ENCODE results near the gene FAM3D.
"Not testable (repeated sequence)": the region's sequence is repeated elsewhere in the genome, so short reads cannot be mapped to it uniquely, and the experiment has no call there.

Gene FAM3D, protein sequence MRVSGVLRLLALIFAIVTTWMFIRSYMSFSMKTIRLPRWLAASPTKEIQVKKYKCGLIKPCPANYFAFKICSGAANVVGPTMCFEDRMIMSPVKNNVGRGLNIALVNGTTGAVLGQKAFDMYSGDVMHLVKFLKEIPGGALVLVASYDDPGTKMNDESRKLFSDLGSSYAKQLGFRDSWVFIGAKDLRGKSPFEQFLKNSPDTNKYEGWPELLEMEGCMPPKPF

DNA sequence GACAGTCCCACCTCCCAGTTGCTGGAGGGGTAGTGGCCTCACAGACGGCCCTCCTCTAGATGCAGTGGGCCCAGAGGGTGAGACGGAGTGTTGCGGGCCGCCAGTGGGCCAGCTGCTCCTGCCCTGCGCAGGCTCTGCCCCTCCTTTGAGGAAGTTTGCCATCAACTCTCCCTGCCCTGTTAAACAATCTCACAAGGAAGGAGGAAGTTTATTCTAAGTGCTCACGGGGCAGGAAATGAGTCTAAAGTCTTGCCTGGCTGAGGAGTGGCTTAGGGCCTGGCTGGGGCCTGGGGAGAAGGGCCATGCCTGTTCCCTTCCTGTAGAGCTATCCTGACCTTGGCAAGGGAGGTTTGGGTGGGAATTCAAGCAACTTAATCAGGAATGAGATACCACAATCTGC is at the start of gene FAM3D:
TSS of gene FAM3D (minus strand) at position 92 of the 400 bp plus-strand sequence. CDS start 11,211 bp downstream, outside the sequence.
- no peak for DNase-seq (ENCODE audit: low read depth in 2 of 3, low spot score in 1 of 3)

DNA sequence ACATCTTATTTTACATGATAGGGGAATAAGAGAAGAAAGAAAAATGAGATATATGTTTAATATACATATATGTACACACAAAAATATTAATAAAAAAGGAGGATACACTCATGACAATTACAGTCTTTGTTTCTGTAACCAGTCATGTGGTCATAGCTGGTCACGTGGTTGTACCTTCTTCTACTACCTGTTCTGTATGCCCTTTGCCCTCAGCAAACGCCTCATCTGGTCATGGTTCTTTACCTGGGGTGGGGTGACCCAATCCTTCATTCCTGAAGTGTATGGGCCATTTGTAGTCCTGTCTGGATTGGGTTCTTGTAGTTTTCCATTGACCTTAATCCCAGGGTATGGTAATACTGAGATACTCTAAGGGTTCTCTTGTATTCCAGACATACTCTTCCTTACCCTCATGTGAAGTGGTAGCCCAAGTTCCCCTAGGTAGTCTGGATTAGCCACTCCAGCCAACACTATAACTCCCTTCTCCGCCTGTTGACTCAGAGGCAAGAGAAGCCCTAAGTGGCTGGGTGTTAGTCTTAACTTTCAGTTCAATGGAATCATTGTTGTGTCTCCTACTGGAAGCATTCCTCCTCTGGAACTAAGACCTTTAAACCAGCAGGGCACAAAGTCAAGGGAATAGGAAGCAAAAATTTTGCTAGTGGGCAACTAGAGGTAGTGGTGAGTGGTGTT is 47.3 kb upstream of the FAM3D start:
- no peak for DNase-seq (ENCODE audit: low read depth in 2 of 3, low spot score in 1 of 3)

DNA sequence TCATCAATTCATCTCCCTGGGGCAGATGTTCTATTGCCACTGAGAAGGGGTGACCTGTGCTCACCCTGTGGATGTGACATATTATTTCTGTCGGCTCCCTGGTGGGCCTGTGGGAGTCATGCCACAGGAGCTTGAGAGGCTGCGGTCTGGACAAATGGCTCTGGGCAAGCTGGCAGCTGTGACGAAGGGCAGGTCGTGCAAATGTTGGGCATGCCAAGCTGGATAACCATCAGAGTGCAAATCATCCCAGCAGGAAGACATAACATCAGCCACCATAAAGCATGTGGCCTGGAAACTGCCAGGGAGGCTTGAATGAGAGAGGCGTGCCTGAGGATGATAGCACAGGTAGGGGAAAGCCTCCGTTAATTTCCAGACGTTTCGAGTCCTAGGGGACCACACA is 45.3 kb upstream of the FAM3D start:
- no peak for DNase-seq (ENCODE audit: low read depth in 2 of 3, low spot score in 1 of 3)

DNA sequence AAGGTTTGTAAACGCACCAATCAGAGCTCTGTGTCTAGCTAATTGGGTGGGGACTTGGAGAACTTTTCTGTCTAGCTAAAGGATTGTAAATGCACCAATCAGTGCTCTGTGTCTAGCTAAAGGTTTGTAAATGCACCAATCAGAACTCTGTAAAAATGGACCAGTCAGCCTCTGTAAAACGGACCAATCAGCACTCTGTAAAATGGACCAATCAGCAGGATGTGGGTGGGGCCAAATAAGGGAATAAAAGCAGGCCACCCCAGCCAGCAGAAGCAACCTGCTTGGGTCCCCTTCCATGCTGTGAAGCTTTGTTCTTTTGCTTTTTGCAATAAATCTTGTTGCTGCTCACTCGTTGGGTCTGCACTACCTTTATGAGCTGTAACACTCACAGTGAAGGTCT is 42.4 kb upstream of the FAM3D start:
- not testable (repeated sequence) for DNase-seq (ENCODE audit: low read depth in 2 of 3, low spot score in 1 of 3)

DNA sequence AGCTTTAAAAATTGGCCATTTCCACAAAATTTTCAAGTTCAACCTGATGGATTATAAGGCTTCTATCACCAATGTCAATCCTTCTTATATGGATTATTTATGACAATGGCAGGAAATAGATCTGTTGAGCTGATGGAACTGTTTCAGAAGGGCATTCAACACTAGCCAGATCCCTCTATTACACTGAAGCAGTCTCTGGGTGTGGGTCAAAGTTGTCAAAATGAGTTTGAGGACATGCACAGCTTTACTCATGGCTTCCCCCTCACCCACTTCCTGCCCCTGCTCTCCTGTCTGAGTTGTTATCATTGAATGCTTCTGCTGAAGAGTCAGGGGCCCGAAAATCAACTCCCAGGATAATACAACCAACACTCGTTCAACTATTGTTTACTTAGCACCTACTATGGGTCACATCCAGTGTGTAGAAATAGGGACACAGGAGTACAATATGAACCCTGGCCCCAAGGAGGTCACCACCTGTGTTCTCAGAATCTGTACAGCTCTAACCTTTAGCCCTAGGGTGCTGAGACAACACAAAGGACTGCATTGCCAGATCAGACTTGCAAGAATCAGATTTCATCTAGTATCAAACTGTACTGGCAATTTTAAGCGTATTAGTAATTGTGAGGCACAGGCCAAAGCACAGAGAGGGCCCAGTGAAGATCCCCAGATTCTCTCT is 41.7 kb upstream of the FAM3D start:
- DNase-seq (ENCODE audit: low read depth in 2 of 3, low spot score in 1 of 3) = no peak

DNA sequence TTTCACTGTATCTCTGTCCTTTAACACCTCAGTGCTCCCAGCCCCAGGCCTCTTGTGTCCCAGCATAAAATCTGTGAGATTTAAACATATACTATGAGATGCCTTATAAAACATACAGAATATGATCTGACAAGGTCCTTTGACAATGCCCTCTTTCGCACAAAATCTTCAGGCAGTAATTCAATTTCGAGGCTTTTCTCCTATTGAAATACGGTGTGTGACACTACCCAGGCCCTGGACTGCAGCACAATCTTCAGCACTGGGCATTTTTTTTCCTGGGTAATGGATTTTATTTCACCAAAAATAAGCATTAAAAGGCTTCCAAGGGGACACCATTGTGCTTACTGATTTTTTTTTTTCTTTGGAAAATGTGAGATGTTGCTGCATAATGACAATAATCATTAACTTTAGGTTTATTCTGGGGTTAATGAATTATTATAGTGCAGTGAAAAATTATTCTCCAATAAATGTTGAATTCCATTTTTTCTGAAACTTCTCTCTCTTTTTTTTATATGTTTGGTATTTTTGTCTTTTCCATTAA is 40.9 kb upstream of the FAM3D start:
- no peak for DNase-seq (ENCODE audit: low read depth in 2 of 3, low spot score in 1 of 3)

DNA sequence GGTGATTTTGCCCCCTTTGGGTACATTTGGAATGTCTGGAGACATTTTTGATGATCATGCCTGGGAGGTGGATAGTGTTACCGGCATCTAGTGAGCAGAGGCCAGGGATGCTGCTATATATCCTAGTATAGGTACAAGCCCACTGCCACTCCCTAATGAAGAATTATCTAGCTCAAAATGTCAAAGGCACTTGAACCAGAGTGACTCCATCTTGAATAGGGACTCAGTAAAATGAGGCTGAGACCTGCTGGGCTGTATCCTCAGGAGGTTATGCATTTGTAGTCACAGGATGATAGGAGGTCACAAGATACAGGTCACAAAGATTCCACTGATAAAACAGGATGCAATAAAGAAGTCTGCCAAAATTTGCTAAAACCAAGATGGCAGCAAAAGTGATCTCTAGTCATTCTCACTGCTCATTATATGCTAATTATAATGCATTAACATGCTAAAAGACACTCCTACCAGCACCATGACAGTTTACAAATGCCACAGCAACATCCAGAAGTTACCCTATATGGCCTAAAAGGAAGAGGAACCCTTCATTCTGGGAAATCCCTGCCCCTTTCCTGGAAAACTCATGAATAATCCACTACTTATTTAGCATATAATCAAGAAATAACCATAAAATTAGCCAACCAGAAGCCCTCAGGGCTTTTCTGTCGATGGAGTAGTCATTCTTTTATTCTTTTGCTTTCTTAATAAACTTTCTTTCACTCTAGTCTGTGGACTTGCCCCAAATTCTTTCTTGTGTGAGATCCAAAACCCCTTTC is 40.0 kb upstream of the FAM3D start:
- no peak for DNase-seq (ENCODE audit: low read depth in 2 of 3, low spot score in 1 of 3)

DNA sequence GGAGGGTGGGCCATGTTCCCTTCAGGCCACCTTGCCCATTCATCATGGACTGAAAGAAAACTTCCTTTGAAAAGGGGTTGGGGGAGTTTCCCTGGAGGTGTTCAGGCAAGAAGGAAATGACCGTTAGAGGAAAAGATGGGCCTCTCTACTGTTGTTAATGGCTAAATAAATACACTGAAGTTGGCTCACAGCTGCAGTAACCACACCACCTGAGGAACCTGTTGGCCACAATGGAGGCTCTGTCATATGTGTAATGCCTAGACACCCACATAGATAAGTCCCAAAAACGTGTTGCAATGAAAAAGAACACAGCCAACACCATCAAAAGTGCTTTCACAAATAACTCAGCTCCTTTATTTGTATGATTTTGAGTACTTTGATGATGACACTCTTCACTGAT is 38.2 kb upstream of the FAM3D start:
- DNase-seq (ENCODE audit: low read depth in 2 of 3, low spot score in 1 of 3) = no peak

DNA sequence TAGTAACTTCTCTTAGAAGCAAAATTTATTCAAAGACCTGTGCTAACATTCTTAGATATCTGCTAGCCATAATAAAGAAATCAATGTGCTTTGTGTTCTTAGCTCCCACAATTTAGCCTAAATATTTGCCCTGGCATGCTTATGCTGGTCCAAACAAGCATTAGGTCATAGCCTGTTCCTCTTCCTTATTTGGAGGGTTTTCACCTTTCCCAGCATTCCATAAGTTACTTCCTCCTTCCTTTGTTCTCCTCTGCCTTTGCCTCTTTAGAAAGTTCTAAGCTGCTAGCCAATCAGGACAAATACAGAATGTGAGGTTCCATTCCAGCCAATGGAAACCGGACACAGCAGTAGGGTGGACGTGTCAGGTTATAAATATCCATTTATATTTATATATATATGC is 37.7 kb upstream of the FAM3D start:
- DNase-seq (ENCODE audit: low read depth in 2 of 3, low spot score in 1 of 3) = not testable (repeated sequence)

DNA sequence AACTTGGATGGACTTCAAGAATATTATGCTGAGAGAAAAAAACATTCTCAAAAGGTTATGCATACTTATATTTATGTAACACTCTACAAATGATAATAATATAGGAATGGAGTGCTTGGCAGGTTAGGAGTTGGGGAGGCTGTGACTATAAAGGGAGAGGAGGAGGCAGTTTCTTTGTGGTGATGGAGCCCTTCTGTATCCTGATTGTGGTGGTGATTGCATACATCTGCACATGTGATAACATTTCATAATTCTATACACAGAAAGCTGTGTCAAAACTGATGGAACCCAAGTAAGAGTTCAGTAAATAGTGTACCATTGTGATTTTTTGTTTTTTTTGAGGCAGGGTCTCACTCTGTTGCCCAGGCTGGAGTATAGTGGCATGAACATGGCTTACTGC is 31.7 kb upstream of the FAM3D start:
- no peak for DNase-seq (ENCODE audit: low read depth in 2 of 3, low spot score in 1 of 3)

DNA sequence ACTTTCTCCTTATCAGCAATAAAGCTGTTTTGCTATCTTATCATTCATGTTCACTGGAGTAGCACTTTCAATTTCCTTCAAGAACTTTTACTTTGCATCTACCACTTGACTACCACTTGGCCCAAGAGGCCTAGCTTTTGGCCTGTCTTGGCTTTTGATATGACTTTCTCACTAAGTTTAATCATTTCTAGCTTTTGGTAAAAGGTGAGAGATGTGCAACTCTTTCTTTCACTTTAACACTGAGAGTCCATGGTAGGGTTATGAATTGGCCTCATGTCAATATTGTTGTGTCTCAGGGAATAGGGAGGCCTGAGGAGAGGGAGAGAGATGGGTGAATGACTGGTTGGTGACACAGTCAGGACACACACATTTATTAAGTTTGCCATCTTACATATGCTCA is 31.0 kb upstream of the FAM3D start:
- DNase-seq (ENCODE audit: low read depth in 2 of 3, low spot score in 1 of 3) = no peak

DNA sequence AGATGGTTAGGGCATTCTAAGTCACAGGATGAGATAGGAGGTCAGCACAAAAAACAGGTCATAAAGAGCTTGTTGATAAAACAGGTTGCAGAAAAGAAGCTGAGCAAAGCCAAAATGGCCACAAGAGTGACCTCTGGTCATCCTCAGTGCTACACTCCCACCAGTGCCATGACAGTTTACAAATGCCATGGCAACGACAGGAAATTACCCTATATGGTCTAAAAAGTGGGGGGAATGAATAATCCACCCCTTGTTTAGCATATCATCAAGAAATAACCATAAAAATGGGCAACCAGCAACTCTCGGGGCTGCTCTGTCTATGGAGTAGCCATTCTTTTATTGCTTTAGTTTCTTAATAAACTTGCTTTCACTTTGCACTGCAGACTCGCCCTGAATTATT is 30.2 kb upstream of the FAM3D start:
- not testable (repeated sequence) for DNase-seq (ENCODE audit: low read depth in 2 of 3, low spot score in 1 of 3)

DNA sequence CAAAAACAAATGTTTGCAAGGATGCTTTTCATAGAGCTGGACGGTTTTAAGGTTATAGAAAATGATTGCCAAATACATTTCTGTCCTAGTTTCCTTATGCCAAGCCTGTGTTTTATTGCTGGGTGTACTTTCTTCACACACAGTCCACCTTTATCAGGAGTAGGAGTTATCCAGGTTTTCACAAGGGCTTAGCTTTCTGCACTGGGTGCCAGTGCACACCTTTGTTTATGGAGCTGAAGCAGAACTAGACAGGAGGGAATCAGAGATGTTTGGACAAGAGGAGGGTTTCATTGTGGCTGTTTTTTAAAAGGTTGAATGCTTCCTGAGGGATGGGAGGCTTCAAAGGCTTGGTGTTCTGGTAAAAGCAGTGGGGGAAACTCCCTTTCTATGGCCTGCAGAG is 29.5 kb upstream of the FAM3D start:
- DNase-seq (ENCODE audit: low read depth in 2 of 3, low spot score in 1 of 3) = no peak

DNA sequence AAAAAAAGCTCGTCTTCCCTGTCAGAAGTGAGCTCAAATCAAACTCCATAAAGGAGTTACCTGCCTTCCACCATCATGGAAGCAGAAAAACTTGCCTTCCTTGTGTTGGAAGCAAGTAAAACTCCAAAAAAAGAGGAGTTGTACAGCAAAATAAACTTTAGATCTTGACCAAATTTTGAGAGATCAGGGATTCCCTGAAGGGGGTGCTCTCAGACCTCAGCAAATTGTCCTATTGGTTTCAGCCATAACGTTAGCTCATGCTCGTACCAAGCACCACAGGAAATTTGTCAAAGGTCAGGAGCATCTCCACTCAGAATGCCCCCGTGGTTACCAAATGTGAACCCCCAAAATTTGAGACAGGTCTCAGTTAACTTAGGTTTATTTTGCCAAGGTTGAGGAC is 28.7 kb upstream of the FAM3D start:
- DNase-seq (ENCODE audit: low read depth in 2 of 3, low spot score in 1 of 3) = not testable (repeated sequence)

DNA sequence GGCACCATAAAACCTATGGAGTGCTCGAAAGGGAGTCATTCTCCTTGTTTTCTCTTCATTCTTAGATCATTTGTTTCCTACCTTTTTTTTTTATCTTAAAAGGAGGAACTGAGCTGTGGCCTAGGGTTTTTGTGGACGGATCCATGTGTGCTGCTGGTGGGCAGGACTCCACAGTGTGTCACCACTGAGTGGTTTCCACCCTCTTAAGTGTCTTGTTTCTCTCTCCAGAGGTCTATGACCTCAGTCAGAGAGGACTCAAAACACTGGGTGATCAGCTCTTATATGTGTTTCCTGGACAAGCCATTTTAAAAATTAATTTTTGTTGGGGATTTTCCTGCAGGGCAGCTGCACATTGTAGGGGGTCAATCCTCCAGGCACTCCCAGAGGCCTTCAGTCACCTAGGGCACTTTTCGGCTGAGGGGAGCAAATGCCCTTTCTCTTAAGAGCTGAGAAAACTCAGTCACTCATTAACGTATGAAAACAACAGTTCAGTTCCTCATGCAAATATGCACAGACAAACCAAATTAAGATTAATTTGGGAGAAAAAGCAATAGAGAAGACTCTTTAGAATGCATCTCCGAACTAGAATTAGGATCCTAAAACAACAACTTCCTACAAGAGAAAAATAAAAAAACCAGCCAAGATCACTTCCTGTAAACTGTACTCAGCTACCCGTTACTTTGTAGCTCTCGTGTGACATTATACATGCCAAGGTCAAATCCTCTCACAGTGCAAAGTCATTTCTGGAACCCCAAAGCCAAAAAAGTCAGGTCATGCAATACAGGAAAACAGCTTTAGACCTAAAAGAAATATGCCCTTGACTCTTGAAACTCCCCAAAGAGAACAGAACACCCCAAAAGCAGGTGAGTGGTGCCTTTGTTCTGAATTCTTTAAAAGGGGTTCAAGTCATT is 27.6 kb upstream of the FAM3D start:
- no peak for DNase-seq (ENCODE audit: low read depth in 2 of 3, low spot score in 1 of 3)

DNA sequence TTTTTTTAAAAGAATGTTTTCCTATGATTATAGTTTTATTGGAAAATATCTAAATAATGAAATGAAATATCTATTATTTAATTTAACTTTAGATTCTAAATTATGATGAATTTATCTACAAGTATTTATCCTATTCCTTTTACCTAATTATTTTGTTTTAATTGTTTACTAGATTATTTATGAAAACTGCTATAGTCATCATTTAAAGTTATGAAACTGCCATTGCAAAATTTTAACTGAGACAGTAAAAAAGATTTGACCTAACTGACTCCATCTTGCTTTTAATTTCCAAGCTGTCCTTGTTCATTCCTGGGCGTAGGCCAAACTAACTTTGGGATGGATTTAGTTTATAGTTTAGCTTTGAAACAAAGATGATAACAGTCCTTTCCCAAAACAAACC is 25.9 kb upstream of the FAM3D start:
- no peak for DNase-seq (ENCODE audit: low read depth in 2 of 3, low spot score in 1 of 3)

DNA sequence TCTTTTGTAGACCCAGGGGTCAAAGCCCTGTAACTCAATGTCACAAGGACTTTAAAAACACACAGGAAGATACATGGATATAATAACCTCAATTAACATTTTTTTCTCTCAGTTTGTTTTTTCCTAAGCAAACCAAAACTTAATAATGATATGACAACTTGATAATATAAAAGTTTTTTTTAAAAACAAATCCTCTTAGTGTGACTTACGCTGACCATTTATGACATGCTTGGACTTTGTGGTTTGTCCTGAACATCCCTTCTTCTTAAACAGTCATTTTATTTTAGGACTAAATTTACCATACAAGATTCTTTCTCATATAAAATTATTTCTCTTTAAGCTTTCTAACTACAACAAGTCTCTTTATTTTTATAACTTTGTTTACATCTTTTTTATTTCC is 25.4 kb upstream of the FAM3D start:
- DNase-seq (ENCODE audit: low read depth in 2 of 3, low spot score in 1 of 3) = no peak

DNA sequence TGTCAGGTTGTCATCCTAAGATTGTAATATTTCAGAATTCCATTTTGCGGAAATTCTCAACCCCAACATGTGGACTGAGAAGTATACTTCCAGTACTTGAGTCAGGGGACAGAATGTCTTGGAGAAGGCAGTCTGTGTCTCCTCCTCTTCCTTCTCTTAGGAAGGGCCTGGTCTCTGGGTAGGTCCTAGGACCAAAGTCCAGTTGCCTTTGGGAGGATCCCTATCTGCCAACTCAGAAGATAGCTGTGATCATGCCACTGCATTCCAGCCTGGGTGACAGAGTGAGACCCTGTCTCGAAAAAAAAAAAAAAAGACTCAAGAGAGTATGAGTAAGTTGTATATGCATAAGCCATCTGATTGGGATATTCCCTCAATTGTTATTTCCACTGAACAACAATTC is 23.9 kb upstream of the FAM3D start:
- DNase-seq (ENCODE audit: low read depth in 2 of 3, low spot score in 1 of 3) = no peak

DNA sequence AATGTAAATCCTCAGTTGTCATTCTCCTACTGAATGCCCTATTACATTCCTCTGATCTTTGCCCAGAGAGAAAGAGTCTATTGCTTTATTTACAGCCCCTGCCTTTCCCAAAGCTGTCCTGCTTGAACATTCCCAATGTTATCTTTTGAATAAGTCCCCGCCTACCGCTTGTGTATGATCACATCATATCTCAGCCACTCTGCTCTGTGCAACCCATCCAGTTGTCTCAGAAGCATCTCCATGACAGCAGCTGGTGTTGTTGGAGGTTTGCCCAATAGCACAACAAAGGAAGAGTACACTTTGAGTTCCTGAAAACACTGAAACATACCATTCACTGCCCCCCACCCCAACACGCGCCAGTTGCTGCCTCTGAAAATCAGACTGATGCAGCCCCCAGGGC is 22.0 kb upstream of the FAM3D start:
- DNase-seq (ENCODE audit: low read depth in 2 of 3, low spot score in 1 of 3) = no peak

DNA sequence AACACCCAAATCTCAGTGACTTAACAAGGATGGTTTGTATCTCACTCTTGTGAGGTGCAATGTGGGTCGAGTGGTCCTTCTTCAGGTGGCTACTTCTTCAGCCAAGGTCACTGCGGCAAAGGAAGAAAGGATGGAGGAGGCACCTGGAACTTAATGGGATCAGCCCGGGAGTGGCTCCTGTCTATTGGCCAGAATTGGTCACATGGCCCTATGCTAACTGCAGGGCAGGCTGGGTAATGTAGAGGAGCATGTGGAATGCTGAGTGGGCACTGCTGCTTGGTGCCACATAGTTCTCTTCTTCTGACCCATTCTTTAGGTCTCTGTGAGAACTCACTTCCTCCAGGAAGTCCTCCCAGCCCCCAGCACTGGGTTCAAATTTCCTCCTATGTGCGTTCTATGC is 20.3 kb upstream of the FAM3D start:
- no peak for DNase-seq (ENCODE audit: low read depth in 2 of 3, low spot score in 1 of 3)

Measured in stimulated activated CD4-positive, alpha-beta T cell treated with anti-CD3 and anti-CD28 coated beads, Interleukin-12 subunit alpha, Interleukin-12 subunit beta, amount 100 ng/mL, for 48 hours (primary cell).